Activated T-helper 1 cell treated with anti-CD3 and anti-CD28 coated beads, Interleukin-12 subunit alpha, Interleukin-12 subunit beta, Interleukin-2, Interleukin-4 antibody, amounts not matched to agents 30 ng/mL and 10 ng/mL and 1 ng/mL, durations not matched to agents 14 hours and 24 hours and 36 hours (primary cell): ENCODE results near the gene SYNGR4. TPM values are rescaled to one million over a fixed set of nuclear protein-coding genes. Genes with fewer than 3 reads are reported as not detected.

Experiments
- DNase-seq: peaks from one replicate; pipeline ENCODE4 v3.0.0; 2021; ENCODE audit warnings: low spot score
- H3K27ac Mint-ChIP-seq: one replicate; pipeline ENCODE4 v1.8.0; 2021; ENCODE audit warnings: mild to moderate bottlenecking, mixed read lengths
- H3K27me3 Mint-ChIP-seq: one replicate; pipeline ENCODE4 v1.8.0; 2022; ENCODE audit warnings: mild to moderate bottlenecking, moderate library complexity, mixed read lengths; ENCODE audit not compliant: insufficient read depth
- H3K36me3 Mint-ChIP-seq: one replicate; pipeline ENCODE4 v1.8.0; 2021; ENCODE audit warnings: low read depth, mixed read lengths
- H3K4me1 Mint-ChIP-seq: one replicate; pipeline ENCODE4 v1.8.0; 2021; ENCODE audit warnings: low read depth, mixed read lengths
- H3K4me3 Mint-ChIP-seq: one replicate; pipeline ENCODE4 v1.8.0; 2021; ENCODE audit warnings: mild to moderate bottlenecking, moderate library complexity, mixed read lengths
- H3K9me3 Mint-ChIP-seq: one replicate; pipeline ENCODE4 v1.8.0; 2021; ENCODE audit warnings: mixed read lengths
- intact Hi-C: fragments of 100-400 bp; cut with micrococcal nuclease; formaldehyde crosslinking; loops from one replicate; pipeline ENCODE4 v1.15.1; 2024
- total RNA-seq: library from RNA; stranded (reverse); gene quantifications from 2 replicates; pipeline ENCODE4 v1.2.3, GENCODE V29; 2022

Gene SYNGR4
- total RNA-seq, 1 donor from 2014 or later = not detected

DNA sequence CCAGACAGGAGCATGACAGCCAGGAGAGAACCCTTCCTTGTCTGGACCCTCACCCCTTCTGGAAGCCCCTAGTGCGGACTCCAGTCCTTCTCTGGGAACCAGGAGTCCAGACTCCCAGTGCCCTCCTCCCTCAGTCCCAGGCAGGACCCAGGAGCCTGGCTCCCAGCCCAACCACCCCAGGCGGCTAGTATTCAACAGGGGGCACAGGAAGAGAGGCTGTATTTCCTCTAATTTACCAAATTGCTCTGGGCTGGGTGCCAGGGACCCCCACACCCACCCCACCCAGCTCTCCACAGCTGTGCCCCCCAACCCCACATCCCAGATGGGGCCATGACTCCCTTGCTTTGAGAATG is 32.6 kb downstream of the SYNGR4 start:
- no peak for DNase-seq
- Mint-ChIP-seq H3K4me1 (peaks cover 36% of the 10 kb centered on the region), H3K9me3 (no peaks in the 10 kb centered on the region), H3K36me3 (peaks cover 7% of the 10 kb centered on the region), H3K27me3 (peaks cover 49% of the 10 kb centered on the region), H3K4me3 (no peak overlapping the region), H3K27ac (no peak overlapping the region)
- intact Hi-C loops = loop anchor here (5.0 kb wide), 1 partner anchor 116 kb away; the partner anchor contains the start of gene LMTK3

DNA sequence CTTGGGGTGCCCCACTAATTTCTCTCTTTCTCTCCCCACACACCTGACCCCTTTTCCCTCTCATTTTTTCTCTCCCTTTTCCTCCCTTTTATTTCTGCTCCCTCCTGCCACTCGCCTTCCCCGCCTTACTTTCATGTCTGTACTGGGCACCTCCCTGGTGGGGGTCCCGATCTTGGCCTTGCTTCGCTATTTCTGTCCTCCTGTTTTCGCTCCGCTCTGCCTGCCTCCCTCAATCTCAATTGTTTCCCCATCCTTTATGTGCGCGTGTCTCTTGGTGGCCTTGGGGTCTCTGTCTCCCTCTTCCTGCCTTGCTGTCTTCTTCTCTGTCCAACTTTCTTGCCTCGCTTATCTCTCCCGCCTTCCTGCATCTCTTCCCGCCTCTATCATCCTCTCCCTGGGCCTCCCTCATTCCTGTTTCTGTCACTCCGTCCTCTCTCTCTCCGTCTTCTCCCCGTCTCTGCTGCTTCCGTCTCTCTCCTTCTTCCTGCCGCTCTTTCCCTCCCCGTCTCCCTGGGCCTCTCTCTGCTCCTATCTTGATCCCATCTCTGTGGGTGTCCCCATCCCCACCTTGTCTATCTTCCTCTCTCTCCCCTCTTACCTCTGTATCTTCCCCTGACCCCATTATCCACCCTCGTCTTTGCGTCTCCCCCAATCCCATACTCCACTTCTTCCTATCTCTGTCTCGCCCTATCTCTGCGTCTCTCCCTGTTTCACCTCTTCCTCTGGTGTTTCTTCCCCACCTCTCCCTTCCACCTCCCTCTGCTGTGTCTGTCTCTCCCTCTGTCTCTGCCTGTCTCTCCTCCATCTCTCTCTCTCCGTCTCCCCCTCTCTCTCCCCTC is 33.3 kb downstream of the SYNGR4 start:
- H3K9me3 Mint-ChIP-seq = no peaks in the 10 kb centered on the region
- peaks cover 46% of the 10 kb centered on the region for H3K27me3 Mint-ChIP-seq
- H3K36me3 Mint-ChIP-seq = peaks cover 7% of the 10 kb centered on the region
- intact Hi-C loops = loop anchor here (1.0 to 5.0 kb wide), 4 partner anchors 33 to 115 kb away; partner anchors contain the start of genes GRWD1, LMTK3 and SYNGR4
- peak overlapping the region; percentile 89 for H3K27ac Mint-ChIP-seq
- peaks cover 33% of the 10 kb centered on the region for H3K4me1 Mint-ChIP-seq
- peak overlapping the region; percentile 93 for H3K4me3 Mint-ChIP-seq
- DNase-seq = no peak

DNA sequence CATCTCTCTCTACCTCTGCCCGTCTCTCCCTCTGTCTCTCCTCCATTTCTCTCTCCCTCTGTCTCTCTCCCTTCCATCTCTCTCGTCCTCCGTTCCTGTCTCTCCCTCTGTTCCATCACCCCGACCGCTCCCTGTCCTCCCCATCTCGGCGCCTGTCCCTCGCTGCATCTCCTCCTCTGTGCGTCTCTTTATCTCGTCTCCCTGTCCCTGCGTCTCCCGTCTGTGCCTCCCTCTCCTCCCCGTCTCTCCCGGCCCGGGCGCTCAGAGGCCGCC is 33.9 kb downstream of the SYNGR4 start:
- intact Hi-C loops = loop anchor here (1.0 to 5.0 kb wide), 4 partner anchors 33 to 114 kb away; partner anchors contain the start of genes GRWD1, LMTK3 and SYNGR4
- no peak for DNase-seq
- Mint-ChIP-seq H3K36me3 (peaks cover 7% of the 10 kb centered on the region), H3K27me3 (peaks cover 41% of the 10 kb centered on the region), H3K27ac (peak overlapping the region; percentile 89), H3K4me3 (peak overlapping the region; percentile 93), H3K9me3 (no peaks in the 10 kb centered on the region), H3K4me1 (peaks cover 31% of the 10 kb centered on the region)

GRCh38 chr19:48398375-48399235 is 34.4 kb downstream of the SYNGR4 start:
- Mint-ChIP-seq H3K36me3 (peaks cover 7% of the 10 kb centered on the region), H3K27me3 (peaks cover 39% of the 10 kb centered on the region), H3K4me3 (peak overlapping the region; percentile 53), H3K27ac (peak overlapping the region; percentile 34), H3K4me1 (peaks cover 31% of the 10 kb centered on the region), H3K9me3 (no peaks in the 10 kb centered on the region)
- intact Hi-C loops = loop anchor here (1.0 to 5.0 kb wide), 6 partner anchors 7 to 114 kb away; partner anchors contain the start of genes GRWD1, KDELR1, LMTK3 and SYNGR4
- peak; percentile 84 for DNase-seq

- intact Hi-C loops = no loop called here
- no peak overlapping the region for H3K27ac Mint-ChIP-seq
- H3K4me3 Mint-ChIP-seq = peak overlapping the region; percentile 45
- H3K36me3 Mint-ChIP-seq = peaks cover 7% of the 10 kb centered on the region
- H3K4me1 Mint-ChIP-seq = peaks cover 31% of the 10 kb centered on the region
- DNase-seq = no peak
- H3K9me3 Mint-ChIP-seq = no peaks in the 10 kb centered on the region
- H3K27me3 Mint-ChIP-seq = peaks cover 28% of the 10 kb centered on the region
These were observed 36.0 kb downstream of the SYNGR4 start for GRCh38 chr19:48400018-48400742.

DNA sequence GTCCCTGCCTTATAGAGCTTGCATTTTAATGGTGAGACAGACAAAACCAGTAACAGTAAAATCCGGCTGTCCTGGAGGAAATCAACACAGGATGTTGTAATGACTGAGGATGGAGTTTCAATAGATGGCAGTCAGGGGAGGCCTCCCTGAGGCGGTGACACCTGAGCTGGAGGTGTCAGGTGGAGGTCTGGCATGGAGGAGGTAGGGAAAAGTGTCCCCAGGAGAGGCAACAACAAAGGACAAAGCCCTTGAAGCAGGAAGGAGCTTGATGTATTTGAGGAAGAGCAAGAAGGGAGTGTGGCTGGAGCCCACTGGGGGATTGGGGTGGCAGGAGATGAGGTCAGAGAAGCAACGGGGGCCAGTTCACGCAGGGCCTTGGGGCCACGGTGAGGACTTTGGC is 37.1 kb downstream of the SYNGR4 start:
- H3K4me3 Mint-ChIP-seq = no peak overlapping the region

DNA sequence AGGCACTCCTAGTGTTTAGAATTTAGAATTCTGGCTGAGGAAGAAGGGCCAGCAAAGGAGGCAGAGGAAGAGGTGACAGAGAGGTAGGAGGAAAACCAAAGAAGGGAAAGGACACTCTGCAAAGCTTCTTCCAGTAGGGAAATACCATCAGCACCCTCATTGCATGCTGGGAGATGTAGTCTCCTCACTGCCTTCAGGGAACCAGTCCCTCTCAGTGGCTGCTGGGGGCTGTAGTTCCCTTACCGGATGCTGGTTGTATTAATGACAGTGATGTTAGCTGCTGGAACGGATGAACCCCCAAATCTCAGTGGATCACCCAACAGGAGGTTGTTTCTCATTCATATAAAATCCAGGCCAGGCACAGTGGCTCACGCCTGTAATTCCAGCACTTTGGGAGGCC is 39.4 kb downstream of the SYNGR4 start:
- Mint-ChIP-seq H3K4me1 (peaks cover 18% of the 10 kb centered on the region), H3K36me3 (no peaks in the 10 kb centered on the region), H3K27me3 (peaks cover 18% of the 10 kb centered on the region), H3K4me3 (no peak overlapping the region), H3K27ac (no peak overlapping the region), H3K9me3 (no peaks in the 10 kb centered on the region)
- DNase-seq = peak; percentile 28
- intact Hi-C loops = no loop called here

More for the DNA sequence above, 37.1 kb downstream of the SYNGR4 start:
- no peak for DNase-seq
- peaks cover 7% of the 10 kb centered on the region for H3K36me3 Mint-ChIP-seq
- intact Hi-C loops = no loop called here
- no peaks in the 10 kb centered on the region for H3K9me3 Mint-ChIP-seq
- peaks cover 31% of the 10 kb centered on the region for H3K4me1 Mint-ChIP-seq
- H3K27me3 Mint-ChIP-seq = peaks cover 20% of the 10 kb centered on the region
- no peak overlapping the region for H3K27ac Mint-ChIP-seq

- no peaks in the 10 kb centered on the region for H3K9me3 Mint-ChIP-seq
- no peak overlapping the region for H3K27ac Mint-ChIP-seq
- intact Hi-C loops = no loop called here
- DNase-seq = no peak
- peaks cover 14% of the 10 kb centered on the region for H3K27me3 Mint-ChIP-seq
- peaks cover 4% of the 10 kb centered on the region for H3K4me1 Mint-ChIP-seq
- H3K36me3 Mint-ChIP-seq = no peaks in the 10 kb centered on the region
- H3K4me3 Mint-ChIP-seq = no peak overlapping the region
These were observed 41.0 kb downstream of the SYNGR4 start for GRCh38 chr19:48405010-48405659.

DNA sequence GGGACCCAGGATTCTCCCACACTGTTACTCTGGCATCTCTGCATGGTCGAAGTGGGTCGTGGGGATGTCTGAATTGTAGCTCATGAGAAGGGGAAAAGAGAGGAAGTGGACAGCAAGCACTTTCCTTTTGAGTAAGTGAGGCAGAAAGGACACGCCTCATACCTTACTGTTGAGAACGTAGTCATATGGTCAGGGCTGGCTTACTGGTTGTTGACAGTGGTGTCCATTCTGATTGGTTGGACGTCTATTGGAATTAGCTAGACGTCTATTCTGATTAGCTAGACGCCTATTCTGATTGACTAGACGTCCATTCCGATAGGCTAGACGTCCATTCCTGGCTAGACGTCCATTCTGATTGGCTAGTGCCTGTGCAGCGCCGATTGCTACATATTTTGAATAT is 41.7 kb downstream of the SYNGR4 start:
- no peak for DNase-seq
- no peaks in the 10 kb centered on the region for H3K9me3 Mint-ChIP-seq
- H3K4me1 Mint-ChIP-seq = no peaks in the 10 kb centered on the region
- no peak overlapping the region for H3K4me3 Mint-ChIP-seq
- H3K27me3 Mint-ChIP-seq = peaks cover 16% of the 10 kb centered on the region
- no peak overlapping the region for H3K27ac Mint-ChIP-seq
- H3K36me3 Mint-ChIP-seq = no peaks in the 10 kb centered on the region
- intact Hi-C loops = no loop called here

DNA sequence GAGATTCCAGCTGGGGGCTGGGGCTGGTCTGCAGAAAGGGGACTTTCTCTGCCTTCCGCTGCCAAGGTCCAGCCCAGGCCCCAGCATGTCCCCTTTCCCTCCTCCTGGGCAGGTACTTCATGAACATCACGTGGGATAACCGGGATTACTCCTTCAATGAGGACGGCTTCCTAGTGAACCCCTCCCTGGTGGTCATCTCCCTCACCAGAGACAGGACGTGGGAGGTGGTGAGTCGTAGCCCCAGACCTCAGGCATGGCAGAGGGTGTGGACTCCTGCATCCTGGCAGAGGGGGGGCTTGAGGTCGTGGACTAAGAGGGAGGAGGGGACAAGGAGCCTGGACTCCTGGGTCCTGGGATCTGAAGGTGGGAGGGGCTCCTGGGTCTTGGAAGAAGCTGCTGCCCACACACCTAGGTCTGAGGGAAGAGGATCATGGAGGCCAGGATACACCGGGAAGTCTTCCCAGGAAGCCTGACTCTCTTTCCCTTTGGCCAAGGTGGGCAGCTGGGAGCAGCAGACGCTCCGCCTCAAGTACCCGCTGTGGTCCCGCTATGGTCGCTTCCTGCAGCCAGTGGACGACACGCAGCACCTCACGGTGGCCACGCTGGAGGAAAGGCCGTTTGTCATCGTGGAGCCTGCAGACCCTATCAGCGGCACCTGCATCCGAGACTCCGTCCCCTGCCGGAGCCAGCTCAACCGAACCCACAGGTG is 49.9 kb downstream of the SYNGR4 start:
- H3K4me3 Mint-ChIP-seq = no peak overlapping the region
- H3K36me3 Mint-ChIP-seq = no peaks in the 10 kb centered on the region
- DNase-seq = no peak
- no peak overlapping the region for H3K27ac Mint-ChIP-seq
- intact Hi-C loops = loop anchor here (10.0 kb wide), 1 partner anchor 331 kb away; the partner anchor contains the start of genes IZUMO1 and RASIP1
- no peaks in the 10 kb centered on the region for H3K9me3 Mint-ChIP-seq
- peaks cover 20% of the 10 kb centered on the region for H3K4me1 Mint-ChIP-seq
- H3K27me3 Mint-ChIP-seq = peaks cover 24% of the 10 kb centered on the region

DNA sequence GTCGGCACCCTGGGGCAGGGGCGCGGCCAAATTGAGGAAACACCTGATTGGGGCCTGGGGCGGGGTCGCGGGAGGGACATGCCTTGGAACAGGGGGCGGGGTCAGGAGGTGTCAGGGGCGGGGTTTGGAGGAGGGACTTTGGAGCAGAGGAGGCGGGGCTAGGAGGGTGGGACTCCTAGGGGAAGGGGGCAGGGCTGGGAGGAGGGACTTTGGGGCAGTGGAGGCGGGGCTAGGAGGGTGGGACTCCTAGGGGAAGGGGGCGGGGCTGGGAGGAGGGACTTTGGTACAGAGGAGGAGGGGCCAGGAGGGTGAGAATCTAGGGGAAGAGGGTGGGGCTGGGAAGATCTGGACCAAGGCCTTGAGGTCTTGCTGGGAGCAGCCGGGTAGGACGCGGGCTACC is 51.2 kb downstream of the SYNGR4 start:
- H3K27ac Mint-ChIP-seq = no peak overlapping the region
- H3K4me1 Mint-ChIP-seq = peaks cover 26% of the 10 kb centered on the region
- no peaks in the 10 kb centered on the region for H3K9me3 Mint-ChIP-seq
- H3K4me3 Mint-ChIP-seq = peak overlapping the region; percentile 37
- intact Hi-C loops = loop anchor here (1.0 to 10.0 kb wide), 6 partner anchors 16 to 329 kb away; partner anchors contain the start of genes GRWD1, IZUMO1, RASIP1 and TMEM143
- H3K27me3 Mint-ChIP-seq = peaks cover 26% of the 10 kb centered on the region
- no peaks in the 10 kb centered on the region for H3K36me3 Mint-ChIP-seq
- DNase-seq = peak; percentile 60
